ENCODE results near the gene MRTO4.

DNA sequence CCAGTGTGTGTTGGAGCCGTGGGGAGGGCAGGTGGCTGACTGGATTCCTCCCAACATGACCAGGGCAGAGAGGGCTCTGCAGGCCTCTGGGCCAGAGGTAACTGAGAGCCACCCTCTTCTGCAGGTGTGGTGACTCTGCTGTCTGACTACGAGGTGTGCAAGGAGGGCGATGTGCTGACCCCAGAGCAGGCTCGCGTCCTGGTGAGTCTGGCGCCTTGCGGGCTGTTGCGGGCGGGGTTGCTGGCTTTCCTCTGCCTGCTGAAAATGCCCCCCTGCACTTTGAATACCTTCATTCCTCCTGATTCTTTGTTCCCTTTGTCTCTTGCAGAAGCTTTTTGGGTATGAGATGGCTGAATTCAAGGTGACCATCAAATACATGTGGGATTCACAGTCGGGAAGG lies 6.7 kb downstream of the MRTO4 start:
- TF ChIP-seq ZNF664 (tag by site-specific recombination; IDR thresholded peaks at IDR 0.05) (no peak), YY1 (tag by site-specific recombination; IDR thresholded peaks at IDR 0.05) (no peak), ZNF292 (tag by site-specific recombination; IDR thresholded peaks at IDR 0.05; ENCODE audit: borderline replicate concordance, low read depth) (no peak), HOXA7 (CRISPR knock-in tag; IDR thresholded peaks at IDR 0.05; ENCODE audit: borderline replicate concordance) (no peak), TCF7L2 (IDR thresholded peaks at IDR 0.05; ENCODE audit: borderline replicate concordance, low read depth, low read length) (no peak), ZNF341 (tag by site-specific recombination; IDR thresholded peaks at IDR 0.05; ENCODE audit: low read depth) (no peak), ZNF24 (tag by site-specific recombination; IDR thresholded peaks at IDR 0.05) (no peak)
- TF ChIP-seq, protein P1, sequence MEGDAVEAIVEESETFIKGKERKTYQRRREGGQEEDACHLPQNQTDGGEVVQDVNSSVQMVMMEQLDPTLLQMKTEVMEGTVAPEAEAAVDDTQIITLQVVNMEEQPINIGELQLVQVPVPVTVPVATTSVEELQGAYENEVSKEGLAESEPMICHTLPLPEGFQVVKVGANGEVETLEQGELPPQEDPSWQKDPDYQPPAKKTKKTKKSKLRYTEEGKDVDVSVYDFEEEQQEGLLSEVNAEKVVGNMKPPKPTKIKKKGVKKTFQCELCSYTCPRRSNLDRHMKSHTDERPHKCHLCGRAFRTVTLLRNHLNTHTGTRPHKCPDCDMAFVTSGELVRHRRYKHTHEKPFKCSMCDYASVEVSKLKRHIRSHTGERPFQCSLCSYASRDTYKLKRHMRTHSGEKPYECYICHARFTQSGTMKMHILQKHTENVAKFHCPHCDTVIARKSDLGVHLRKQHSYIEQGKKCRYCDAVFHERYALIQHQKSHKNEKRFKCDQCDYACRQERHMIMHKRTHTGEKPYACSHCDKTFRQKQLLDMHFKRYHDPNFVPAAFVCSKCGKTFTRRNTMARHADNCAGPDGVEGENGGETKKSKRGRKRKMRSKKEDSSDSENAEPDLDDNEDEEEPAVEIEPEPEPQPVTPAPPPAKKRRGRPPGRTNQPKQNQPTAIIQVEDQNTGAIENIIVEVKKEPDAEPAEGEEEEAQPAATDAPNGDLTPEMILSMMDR (tag by site-specific recombination; IDR thresholded peaks at IDR 0.05) = no peak
- TF ChIP-seq, protein P2, sequence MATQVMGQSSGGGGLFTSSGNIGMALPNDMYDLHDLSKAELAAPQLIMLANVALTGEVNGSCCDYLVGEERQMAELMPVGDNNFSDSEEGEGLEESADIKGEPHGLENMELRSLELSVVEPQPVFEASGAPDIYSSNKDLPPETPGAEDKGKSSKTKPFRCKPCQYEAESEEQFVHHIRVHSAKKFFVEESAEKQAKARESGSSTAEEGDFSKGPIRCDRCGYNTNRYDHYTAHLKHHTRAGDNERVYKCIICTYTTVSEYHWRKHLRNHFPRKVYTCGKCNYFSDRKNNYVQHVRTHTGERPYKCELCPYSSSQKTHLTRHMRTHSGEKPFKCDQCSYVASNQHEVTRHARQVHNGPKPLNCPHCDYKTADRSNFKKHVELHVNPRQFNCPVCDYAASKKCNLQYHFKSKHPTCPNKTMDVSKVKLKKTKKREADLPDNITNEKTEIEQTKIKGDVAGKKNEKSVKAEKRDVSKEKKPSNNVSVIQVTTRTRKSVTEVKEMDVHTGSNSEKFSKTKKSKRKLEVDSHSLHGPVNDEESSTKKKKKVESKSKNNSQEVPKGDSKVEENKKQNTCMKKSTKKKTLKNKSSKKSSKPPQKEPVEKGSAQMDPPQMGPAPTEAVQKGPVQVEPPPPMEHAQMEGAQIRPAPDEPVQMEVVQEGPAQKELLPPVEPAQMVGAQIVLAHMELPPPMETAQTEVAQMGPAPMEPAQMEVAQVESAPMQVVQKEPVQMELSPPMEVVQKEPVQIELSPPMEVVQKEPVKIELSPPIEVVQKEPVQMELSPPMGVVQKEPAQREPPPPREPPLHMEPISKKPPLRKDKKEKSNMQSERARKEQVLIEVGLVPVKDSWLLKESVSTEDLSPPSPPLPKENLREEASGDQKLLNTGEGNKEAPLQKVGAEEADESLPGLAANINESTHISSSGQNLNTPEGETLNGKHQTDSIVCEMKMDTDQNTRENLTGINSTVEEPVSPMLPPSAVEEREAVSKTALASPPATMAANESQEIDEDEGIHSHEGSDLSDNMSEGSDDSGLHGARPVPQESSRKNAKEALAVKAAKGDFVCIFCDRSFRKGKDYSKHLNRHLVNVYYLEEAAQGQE (tag by site-specific recombination; IDR thresholded peaks at IDR 0.05) = no peak
- TF ChIP-seq, protein P3, sequence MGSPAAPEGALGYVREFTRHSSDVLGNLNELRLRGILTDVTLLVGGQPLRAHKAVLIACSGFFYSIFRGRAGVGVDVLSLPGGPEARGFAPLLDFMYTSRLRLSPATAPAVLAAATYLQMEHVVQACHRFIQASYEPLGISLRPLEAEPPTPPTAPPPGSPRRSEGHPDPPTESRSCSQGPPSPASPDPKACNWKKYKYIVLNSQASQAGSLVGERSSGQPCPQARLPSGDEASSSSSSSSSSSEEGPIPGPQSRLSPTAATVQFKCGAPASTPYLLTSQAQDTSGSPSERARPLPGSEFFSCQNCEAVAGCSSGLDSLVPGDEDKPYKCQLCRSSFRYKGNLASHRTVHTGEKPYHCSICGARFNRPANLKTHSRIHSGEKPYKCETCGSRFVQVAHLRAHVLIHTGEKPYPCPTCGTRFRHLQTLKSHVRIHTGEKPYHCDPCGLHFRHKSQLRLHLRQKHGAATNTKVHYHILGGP (tag by site-specific recombination; IDR thresholded peaks at IDR 0.05) = no peak

Data from HEK293 (cell line).